NAMALWA (cell line): ENCODE data around the gene CCK.

Source experiments
- DNase-seq: peaks from one replicate; pipeline ENCODE4 v3.0.0-alpha.2; 2015; ENCODE audit warnings: low spot score

Gene CCK

GRCh38 chr3:42267878-42268277 is 1.9 kb upstream of the CCK start:
- no peak for DNase-seq

GRCh38 chr3:42265059-42265991 is 660 bp downstream of the CCK start:
- no peak for DNase-seq

GRCh38 chr3:42264399-42265058 is 1.5 kb downstream of the CCK start:
- no peak for DNase-seq

- no peak for DNase-seq
These were observed 2.3 kb downstream of the CCK start for GRCh38 chr3:42263354-42264346.

- DNase-seq: no peak
These were observed 3.5 kb downstream of the CCK start for GRCh38 chr3:42262525-42262924.

GRCh38 chr3:42257007-42257406 is 9.0 kb downstream of the CCK start:
- DNase-seq: no peak

GRCh38 chr3:42256135-42256819 is 9.7 kb downstream of the CCK start:
- no peak for DNase-seq

- no peak for DNase-seq
These were observed 11.4 kb downstream of the CCK start for GRCh38 chr3:42254566-42254965.

GRCh38 chr3:42250761-42251160 is 15.2 kb downstream of the CCK start:
- no peak for DNase-seq

- DNase-seq: peak; percentile 76
These were observed 18.4 kb downstream of the CCK start for GRCh38 chr3:42247576-42248027.

- DNase-seq: no peak
These were observed 19.9 kb downstream of the CCK start for GRCh38 chr3:42246091-42246490.

- no peak for DNase-seq
These were observed 29.4 kb downstream of the CCK start for GRCh38 chr3:42236611-42237010.

GRCh38 chr3:42235532-42235931 is 30.5 kb downstream of the CCK start:
- no peak for DNase-seq

- DNase-seq: no peak
These were observed 35.1 kb downstream of the CCK start for GRCh38 chr3:42230860-42231259.

GRCh38 chr3:42229942-42230688 is 35.9 kb downstream of the CCK start:
- DNase-seq: peak; percentile 18

GRCh38 chr3:42229266-42229941 is 36.6 kb downstream of the CCK start:
- no peak for DNase-seq

GRCh38 chr3:42228796-42229195 is 37.2 kb downstream of the CCK start:
- DNase-seq: peak; percentile 45

GRCh38 chr3:42226470-42227425 is 39.2 kb downstream of the CCK start:
- DNase-seq: peak; percentile 19
